ENCODE results near the gene WHRN. TPM values are rescaled to one million over a fixed set of nuclear protein-coding genes. Genes with fewer than 3 reads are reported as not detected.

The WHRN gene
- total and polyA plus RNA-seq, 2 experiments from 2014 or later = 8.3 to 8.9 TPM

- no peak for ATAC-seq
- Histone ChIP-seq H3K27me3 (ENCODE audit: insufficient read depth) (no peaks in the 10 kb centered on the region), H3K9me2 (ENCODE audit: insufficient read depth) (no peaks in the 10 kb centered on the region), H2AFZ (no peak overlapping the region), H3F3A (replicated peaks; ENCODE audit: low read depth) (peaks cover 15% of the 10 kb centered on the region), H3K4me1 (ENCODE audit: insufficient read depth) (peaks cover 20% of the 10 kb centered on the region; the same call in 1 of the 2 replicates), H3K27ac (ENCODE audit: low read depth) (no peak overlapping the region), H3K4me2 (no peak overlapping the region), H3K36me3 (ENCODE audit: insufficient read depth) (no peaks in the 10 kb centered on the region), H3K79me2 (replicated peaks; ENCODE audit: insufficient read depth) (no peaks in the 10 kb centered on the region; the same call in 1 of the 2 replicates), H4K20me1 (replicated peaks; ENCODE audit: insufficient read depth) (peaks cover 5% of the 10 kb centered on the region; the same call in 1 of the 2 replicates), H3K4me3 (no peak overlapping the region)
- Mint-ChIP-seq H3K9me3 (no peaks in the 10 kb centered on the region), H3K36me3 (ENCODE audit: low read depth) (peaks cover 20% of the 10 kb centered on the region), H3K4me3 (no peak overlapping the region), H3K4me1 (peaks cover 48% of the 10 kb centered on the region), H3K27ac (no peak overlapping the region; the same call in 1 of the 2 replicates), H3K27me3 (ENCODE audit: insufficient read depth, low read depth, poor library complexity) (peaks cover 17% of the 10 kb centered on the region)
- DNase-seq (ENCODE audit: low spot score) = no peak
- no peak for TF ChIP-seq STAT1 (IDR thresholded peaks at IDR 0.05; ENCODE audit: unreplicated experiment)
- no peak for TF ChIP-seq ZNF462 (CRISPR knock-in tag; IDR thresholded peaks at IDR 0.05)
- no peak for TF ChIP-seq CREB1 (CRISPR knock-in tag; IDR thresholded peaks at IDR 0.05; ENCODE audit: low read depth)
- TF ChIP-seq CTCF (conservative IDR thresholded peaks at IDR 0.05; ENCODE audit: low read depth in 2 of 2) = no peak
- TF ChIP-seq ETS1 (IDR thresholded peaks at IDR 0.05) = no peak
- no peak for TF ChIP-seq EZH2 (IDR thresholded peaks at IDR 0.05; ENCODE audit: low read depth, unreplicated experiment)
- no peak for TF ChIP-seq EZH2phosphoT487 (IDR thresholded peaks at IDR 0.05; ENCODE audit: unreplicated experiment)
- no peak for TF ChIP-seq REST (IDR thresholded peaks at IDR 0.05; ENCODE audit: unreplicated experiment)
Observed at GRCh38 chr9:114394523-114395333, 110.5 kb downstream of the WHRN start.

Measured in GM23338 (cell line).